Measurements from ENCODE around the gene MMP26.
"Not testable (repeated sequence)": the region's sequence is repeated elsewhere in the genome, so short reads cannot be mapped to it uniquely, and the experiment has no call there.

Gene MMP26

DNA sequence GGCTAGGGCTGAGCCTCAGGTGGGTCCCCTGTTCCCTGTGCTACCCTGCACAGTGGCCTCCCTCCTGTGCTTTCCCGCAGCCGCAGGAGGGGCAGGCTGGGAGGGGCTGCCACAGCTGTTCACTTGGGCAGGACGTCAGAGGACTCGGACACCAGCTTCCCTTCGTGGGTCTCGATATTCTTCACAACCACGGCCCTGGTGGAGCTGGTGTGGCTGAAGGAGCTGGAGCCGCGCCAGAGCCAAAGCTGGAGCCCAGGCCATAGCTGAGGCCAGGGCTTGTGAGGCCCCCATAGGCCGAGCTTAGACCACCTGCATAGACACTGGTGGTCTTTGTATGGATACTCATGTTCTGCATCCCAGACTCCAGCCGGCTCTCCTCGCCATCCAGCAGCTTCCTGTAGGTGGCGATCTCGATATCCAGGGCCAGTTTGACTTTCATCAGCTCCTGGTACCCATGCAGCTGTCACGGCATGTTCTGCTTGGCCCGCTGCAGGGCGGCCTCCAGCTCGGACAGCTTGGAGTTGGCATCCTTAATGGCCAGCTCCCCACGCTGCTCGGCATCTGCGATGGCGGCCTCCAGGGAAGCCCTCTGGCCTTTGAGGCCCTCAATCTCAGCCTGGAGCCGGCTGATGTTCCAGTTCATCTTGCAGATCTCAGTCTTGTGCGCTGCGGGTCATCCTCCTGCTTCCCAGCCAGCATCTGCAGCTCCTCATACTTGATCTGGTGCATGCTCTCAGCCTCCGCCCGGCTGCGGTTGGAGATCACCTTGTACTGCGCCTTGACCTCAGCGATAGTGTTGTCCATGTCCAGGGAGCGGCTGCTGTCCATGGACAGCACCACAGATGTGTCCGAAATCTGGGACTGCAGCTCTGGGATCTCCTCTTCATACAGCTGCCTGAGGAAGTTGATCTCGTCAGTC is 18.3 kb downstream of the MMP26 start:
- DNase-seq (ENCODE audit: low read depth): not testable (repeated sequence)

DNA sequence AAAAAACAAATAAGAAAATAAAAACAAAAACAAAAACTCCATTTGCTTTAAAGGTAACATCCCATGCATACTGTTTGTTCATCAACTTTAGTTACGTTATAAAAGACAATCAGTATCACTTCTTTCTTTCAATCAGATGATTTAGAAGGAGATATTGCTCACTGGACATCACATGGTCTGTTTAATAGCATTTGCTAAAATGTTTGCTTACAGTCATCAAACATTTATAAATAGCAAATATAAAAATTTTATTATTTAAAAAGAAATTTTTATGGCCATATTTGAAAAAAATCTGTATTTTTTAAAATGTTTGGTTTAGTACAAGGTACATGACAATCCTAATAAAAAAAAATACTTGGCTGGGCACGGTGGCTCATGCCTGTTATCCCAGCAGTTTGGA is 22.6 kb downstream of the MMP26 start:
- no peak for DNase-seq (ENCODE audit: low read depth)

DNA sequence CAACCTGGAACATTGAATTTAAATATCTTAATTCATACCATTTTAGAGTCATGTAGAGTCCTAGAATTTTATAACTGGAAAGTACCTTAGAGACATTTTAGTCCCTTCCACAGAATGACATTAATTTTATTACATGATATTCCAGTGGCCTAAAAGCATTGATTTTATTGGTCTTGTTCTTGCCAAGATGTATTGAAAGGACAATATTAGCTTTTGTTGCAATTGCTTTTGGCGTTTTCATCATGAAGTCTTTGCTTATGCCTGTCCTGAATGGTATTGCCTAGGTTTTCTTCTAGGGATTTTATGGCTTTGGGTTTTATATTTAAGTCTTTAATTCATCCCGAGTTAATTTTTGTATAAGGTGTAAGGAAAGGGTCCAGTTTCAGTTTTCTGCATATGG is 36.2 kb downstream of the MMP26 start:
- DNase-seq (ENCODE audit: low read depth): no peak

DNA sequence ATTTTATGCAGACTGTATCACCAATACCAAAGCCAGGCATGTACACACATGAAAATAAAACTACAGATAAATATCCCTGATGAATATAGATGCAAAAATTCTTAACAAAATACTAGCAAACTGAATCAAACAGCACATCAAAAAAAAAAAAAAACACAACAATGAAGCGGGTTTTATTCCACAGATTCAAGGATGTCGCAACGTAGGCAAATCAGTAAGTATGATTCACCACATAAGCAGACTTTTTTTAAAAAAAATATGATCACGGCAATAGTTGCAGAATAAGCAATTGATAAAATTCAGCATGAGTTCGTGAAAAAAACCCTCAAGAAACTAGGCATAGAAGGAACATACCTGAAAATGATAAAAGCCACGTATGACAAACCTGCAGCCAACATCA is 43.9 kb downstream of the MMP26 start:
- no peak for DNase-seq (ENCODE audit: low read depth)

DNA sequence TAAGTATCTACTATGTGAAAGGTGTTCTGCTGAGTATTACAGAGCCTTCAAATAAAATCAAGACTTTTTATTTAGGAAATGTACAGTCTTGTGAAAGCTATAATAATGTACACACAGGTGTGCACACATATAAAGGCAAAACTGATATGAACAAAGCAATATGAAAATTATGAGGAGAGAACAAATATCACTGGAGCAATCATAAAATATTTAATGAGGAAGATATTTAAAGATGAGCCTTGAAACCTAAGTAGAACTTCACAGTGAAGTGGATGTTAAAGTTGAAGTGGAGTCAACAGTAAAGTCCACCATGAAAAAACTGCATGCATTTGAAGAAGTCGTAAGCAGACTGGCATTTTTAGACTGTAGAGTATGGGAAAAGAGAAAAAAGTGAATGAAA is 46.6 kb downstream of the MMP26 start:
- no peak for DNase-seq (ENCODE audit: low read depth)

All from activated T-cell treated with anti-CD3 and anti-CD28 coated beads for 24 hours (primary cell).